ENCODE measurements around the gene HAO1.

Gene HAO1

DNA sequence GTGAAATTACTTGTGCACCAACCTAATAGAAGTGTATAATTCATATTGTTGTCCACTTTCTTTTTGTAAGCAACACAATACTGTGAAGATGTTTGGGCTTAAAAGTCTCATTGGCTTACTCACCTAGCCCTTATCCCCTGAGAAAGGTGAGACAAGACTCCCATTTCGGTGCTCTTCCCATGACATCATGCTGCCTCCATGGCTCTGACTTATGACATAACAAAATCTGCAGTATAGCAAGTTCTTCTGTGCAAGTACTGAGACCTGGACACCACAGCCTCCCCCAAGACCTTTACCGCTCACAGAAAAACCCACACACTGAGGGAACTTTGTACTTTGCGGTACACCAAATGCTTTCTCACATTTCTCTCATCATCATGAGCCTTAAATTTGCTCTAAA is 50.5 kb downstream of the HAO1 start:
- no peaks in the 10 kb centered on the region for H3K79me2 ChIP-seq
- H3K4me3 ChIP-seq (ENCODE audit: low read depth, low read length) = no peak overlapping the region
- H3K4me2 ChIP-seq (ENCODE audit: low read length) = no peak overlapping the region
- TF ChIP-seq, protein P1, sequence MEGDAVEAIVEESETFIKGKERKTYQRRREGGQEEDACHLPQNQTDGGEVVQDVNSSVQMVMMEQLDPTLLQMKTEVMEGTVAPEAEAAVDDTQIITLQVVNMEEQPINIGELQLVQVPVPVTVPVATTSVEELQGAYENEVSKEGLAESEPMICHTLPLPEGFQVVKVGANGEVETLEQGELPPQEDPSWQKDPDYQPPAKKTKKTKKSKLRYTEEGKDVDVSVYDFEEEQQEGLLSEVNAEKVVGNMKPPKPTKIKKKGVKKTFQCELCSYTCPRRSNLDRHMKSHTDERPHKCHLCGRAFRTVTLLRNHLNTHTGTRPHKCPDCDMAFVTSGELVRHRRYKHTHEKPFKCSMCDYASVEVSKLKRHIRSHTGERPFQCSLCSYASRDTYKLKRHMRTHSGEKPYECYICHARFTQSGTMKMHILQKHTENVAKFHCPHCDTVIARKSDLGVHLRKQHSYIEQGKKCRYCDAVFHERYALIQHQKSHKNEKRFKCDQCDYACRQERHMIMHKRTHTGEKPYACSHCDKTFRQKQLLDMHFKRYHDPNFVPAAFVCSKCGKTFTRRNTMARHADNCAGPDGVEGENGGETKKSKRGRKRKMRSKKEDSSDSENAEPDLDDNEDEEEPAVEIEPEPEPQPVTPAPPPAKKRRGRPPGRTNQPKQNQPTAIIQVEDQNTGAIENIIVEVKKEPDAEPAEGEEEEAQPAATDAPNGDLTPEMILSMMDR (IDR thresholded peaks at IDR 0.05) = no peak
- H2AFZ ChIP-seq = no peak overlapping the region
- H3K36me3 ChIP-seq (ENCODE audit: control insufficient read depth, insufficient read depth, low read length) = no peaks in the 10 kb centered on the region
- H3K4me1 ChIP-seq = no peaks in the 10 kb centered on the region
- H3K27me3 ChIP-seq (ENCODE audit: control insufficient read depth, insufficient read depth, low read length) = no peaks in the 10 kb centered on the region
- H3K27ac ChIP-seq = no peak overlapping the region
- no peak overlapping the region for H3K9ac ChIP-seq
- H3K9me3 ChIP-seq (ENCODE audit: control insufficient read depth, low read length) = no peaks in the 10 kb centered on the region

- TF ChIP-seq, protein P1 (IDR thresholded peaks at IDR 0.05) = no peak
- H3K27ac ChIP-seq = no peak overlapping the region
- no peaks in the 10 kb centered on the region for H3K4me1 ChIP-seq
- no peaks in the 10 kb centered on the region for H3K27me3 ChIP-seq (ENCODE audit: control insufficient read depth, insufficient read depth, low read length)
- no peaks in the 10 kb centered on the region for H3K79me2 ChIP-seq
- H3K9ac ChIP-seq = no peak overlapping the region
- H3K4me2 ChIP-seq (ENCODE audit: low read length) = no peak overlapping the region
- no peaks in the 10 kb centered on the region for H3K36me3 ChIP-seq (ENCODE audit: control insufficient read depth, insufficient read depth, low read length)
- no peak overlapping the region for H3K4me3 ChIP-seq (ENCODE audit: low read depth, low read length)
- H3K9me3 ChIP-seq (ENCODE audit: control insufficient read depth, low read length) = no peaks in the 10 kb centered on the region
- no peak overlapping the region for H2AFZ ChIP-seq
These were observed 56.5 kb downstream of the HAO1 start for GRCh38 chr20:7883741-7884140.

DNA sequence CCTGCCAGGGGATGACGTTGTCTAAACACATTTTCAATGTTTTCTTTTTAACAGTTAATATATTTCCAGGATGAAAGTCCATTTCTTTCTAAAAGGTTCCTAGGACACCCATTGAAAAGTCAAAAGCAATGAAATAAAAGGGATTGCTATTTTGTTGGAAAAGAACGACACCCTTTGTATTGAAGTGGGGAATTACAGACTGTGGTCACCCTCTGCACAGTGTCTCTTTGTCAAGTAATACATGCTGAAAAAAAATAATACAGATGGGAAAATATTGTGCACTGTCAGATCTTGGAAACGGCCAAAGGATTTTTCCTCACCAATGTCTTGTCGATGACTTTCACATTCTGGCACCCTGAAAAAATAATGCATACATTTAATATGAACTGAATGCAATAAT is 56.9 kb downstream of the HAO1 start:
- Histone ChIP-seq H3K4me2 (ENCODE audit: low read length) (no peak overlapping the region), H3K4me3 (ENCODE audit: low read depth, low read length) (no peak overlapping the region), H3K27me3 (ENCODE audit: control insufficient read depth, insufficient read depth, low read length) (no peaks in the 10 kb centered on the region), H3K27ac (no peak overlapping the region), H3K79me2 (no peaks in the 10 kb centered on the region), H3K36me3 (ENCODE audit: control insufficient read depth, insufficient read depth, low read length) (no peaks in the 10 kb centered on the region), H3K9me3 (ENCODE audit: control insufficient read depth, low read length) (no peaks in the 10 kb centered on the region), H3K4me1 (no peaks in the 10 kb centered on the region), H3K9ac (no peak overlapping the region), H2AFZ (no peak overlapping the region)
- TF ChIP-seq, protein P1 (IDR thresholded peaks at IDR 0.05) = no peak

- Histone ChIP-seq H2AFZ (no peak overlapping the region), H3K4me3 (ENCODE audit: low read depth, low read length) (no peak overlapping the region), H3K27ac (no peak overlapping the region), H3K27me3 (ENCODE audit: control insufficient read depth, insufficient read depth, low read length) (no peaks in the 10 kb centered on the region), H3K9me3 (ENCODE audit: control insufficient read depth, low read length) (no peaks in the 10 kb centered on the region), H3K4me1 (no peaks in the 10 kb centered on the region), H3K36me3 (ENCODE audit: control insufficient read depth, insufficient read depth, low read length) (no peaks in the 10 kb centered on the region), H3K9ac (no peak overlapping the region), H3K79me2 (no peaks in the 10 kb centered on the region), H3K4me2 (ENCODE audit: low read length) (no peak overlapping the region)
- TF ChIP-seq, protein P1 (IDR thresholded peaks at IDR 0.05) = no peak
These were observed 58.2 kb downstream of the HAO1 start for GRCh38 chr20:7882076-7882475.

- Histone ChIP-seq H3K9ac (no peak overlapping the region), H3K27me3 (ENCODE audit: control insufficient read depth, insufficient read depth, low read length) (no peaks in the 10 kb centered on the region), H3K4me2 (ENCODE audit: low read length) (no peak overlapping the region), H2AFZ (no peak overlapping the region), H3K79me2 (no peaks in the 10 kb centered on the region), H3K36me3 (ENCODE audit: control insufficient read depth, insufficient read depth, low read length) (no peaks in the 10 kb centered on the region), H3K4me1 (no peaks in the 10 kb centered on the region), H3K27ac (no peak overlapping the region), H3K4me3 (ENCODE audit: low read depth, low read length) (no peak overlapping the region), H3K9me3 (ENCODE audit: control insufficient read depth, low read length) (no peaks in the 10 kb centered on the region)
- TF ChIP-seq, protein P1 (IDR thresholded peaks at IDR 0.05) = no peak
These were observed 58.7 kb downstream of the HAO1 start for GRCh38 chr20:7881551-7881950.
